Breast epithelium (tissue), 3 donors: ENCODE data around the gene RABGEF1.
"Not testable (repeated sequence)": the region's sequence is repeated elsewhere in the genome, so short reads cannot be mapped to it uniquely, and the experiment has no call there.

Experiments
- CTCF ChIP-seq, 3 donors: fragments of 450-650 bp; IDR thresholded peaks; one replicate each; pipeline ENCODE4 v1.5.1; 2016 to 2017; ENCODE audit warnings: antibody characterized with exemption in 3 of 3, mild to moderate bottlenecking in 3 of 3, moderate library complexity in 3 of 3
- POLR2A ChIP-seq: fragments of 450-650 bp; IDR thresholded peaks from one replicate; pipeline ENCODE4 v1.6.1; 2016; ENCODE audit warnings: antibody characterized with exemption, mild to moderate bottlenecking, moderate library complexity

GRCh38 chr7:66716634-66717033, 23.9 kb upstream of the RABGEF1 start:
- not testable (repeated sequence) for TF ChIP-seq POLR2A; CTCF (IDR thresholded peaks at IDR 0.05)
